GM12878 (cell line): ENCODE results near the gene MYOM3. TPM values are rescaled to one million over a fixed set of nuclear protein-coding genes. Genes with fewer than 3 reads are reported as not detected.

Source experiments
- ATAC-seq: fragments of 200-7000 bp; cut with Tn5 transposase; 3 replicates; pipeline ENCODE4 v1.9.1; 2020; ENCODE audit warnings: mild to moderate bottlenecking, moderate library complexity
- BruUV-seq: library from RNA; stranded (reverse); fragments of 400-500 nt; replicated peaks from 2 replicates; lab custom pipeline; 2021; lab: Mats Ljungman, UMichigan
- CTCF ChIA-PET: fragments of 300-600 bp; sonication (Branson Sonifier 250); formaldehyde crosslinking; extraction: SDS; loops from one replicate; lab custom pipeline; 2021; ENCODE audit warnings: inconsistent platforms; lab: Yijun Ruan, JAX
- POLR2A ChIA-PET: fragments of 350-600 bp; formaldehyde crosslinking; extraction: SDS; loops from one replicate; lab custom pipeline; 2021; ENCODE audit warnings: inconsistent platforms; lab: Charles Lee
- RAD21 ChIA-PET: fragments of 300-600 bp; sonication (Branson Sonifier 250); formaldehyde crosslinking; loops from one replicate; lab custom pipeline; 2023; ENCODE audit warnings: antibody characterized with exemption; ENCODE audit not compliant: unreplicated experiment; lab: Charles Lee
- SMC1A ChIA-PET: fragments of 300-600 bp; sonication (Branson Sonifier 250); formaldehyde crosslinking; loops from one replicate; lab custom pipeline; 2023; ENCODE audit not compliant: unreplicated experiment, uncharacterized antibody; lab: Charles Lee
- DNase-seq: peaks from one replicate; pipeline ENCODE4 v3.0.0-alpha.2; 2011; ENCODE audit warnings: low read depth, low spot score
- FAIRE-seq: peaks from 3 replicates; lab custom pipeline; 2011; peaks lifted over from hg19 to GRCh38; lab: Jason Lieb, UNC
- H2AFZ ChIP-seq: 2 replicates; pipeline ENCODE4 v1.6.0; 2011; ENCODE audit warnings: low read depth, low read length, control low read depth; ENCODE audit not compliant: control insufficient read depth
- H3K27ac ChIP-seq: 2 replicates; pipeline ENCODE4 v1.5.1; 2011; ENCODE audit warnings: control low read depth; ENCODE audit not compliant: control insufficient read depth, insufficient read depth
- H3K27me3 ChIP-seq, 2 experiments: replicated peaks in 1 of 2; 2 replicates each; pipeline versions ENCODE4 v1.6.0 to v1.6.1; 2011; ENCODE audit warnings: low read length in 1 of 2; ENCODE audit not compliant: control insufficient read depth in 2 of 2, insufficient read depth in 2 of 2
- H3K36me3 ChIP-seq, 2 experiments: 2 replicates each; pipeline ENCODE4 v1.5.1; 2011; ENCODE audit warnings: low read length in 1 of 2; ENCODE audit not compliant: control insufficient read depth in 2 of 2, insufficient read depth in 2 of 2
- H3K4me1 ChIP-seq: 2 replicates; pipeline ENCODE4 v1.6.1; 2011; ENCODE audit warnings: mild to moderate bottlenecking, low read length, moderate library complexity, mixed read lengths; ENCODE audit not compliant: control insufficient read depth, insufficient read depth
- H3K4me2 ChIP-seq: 2 replicates; pipeline ENCODE4 v1.6.0; 2011; ENCODE audit warnings: control low read depth; ENCODE audit not compliant: control insufficient read depth, insufficient read depth
- H3K4me3 ChIP-seq: fragments of 200-600 bp; sonication (generic); 2 replicates; pipeline ENCODE4 v1.5.1; 2016
- H3K79me2 ChIP-seq: 2 replicates; pipeline ENCODE4 v1.6.0; 2011; ENCODE audit warnings: low read length; ENCODE audit not compliant: control insufficient read depth, insufficient read depth
- H3K9ac ChIP-seq: 2 replicates; pipeline ENCODE4 v1.8.0; 2011; ENCODE audit warnings: low read length, control low read depth, mixed read lengths; ENCODE audit not compliant: control insufficient read depth, insufficient read depth
- H3K9me3 ChIP-seq: replicated peaks from 3 replicates; pipeline ENCODE4 v1.5.1; 2011; ENCODE audit warnings: mild to moderate bottlenecking, low read length; ENCODE audit not compliant: control insufficient read depth, insufficient read depth
- H4K20me1 ChIP-seq: 2 replicates; pipeline ENCODE4 v1.6.0; 2011; ENCODE audit not compliant: control insufficient read depth, insufficient read depth
- E2F8 ChIP-seq: fragments of 450-650 bp; IDR thresholded peaks from 2 replicates; pipeline ENCODE4 v1.6.1; 2018; ENCODE audit warnings: mild to moderate bottlenecking, low read depth, moderate library complexity; ENCODE audit not compliant: partially characterized antibody
- HDAC6 ChIP-seq: fragments of 200-600 bp; sonication (generic); IDR thresholded peaks from one replicate; pipeline ENCODE4 v1.8.0; 2017; ENCODE audit warnings: antibody characterized with exemption; ENCODE audit not compliant: unreplicated experiment
- IKZF2 ChIP-seq, 2 experiments: fragments of 450-650 bp; IDR thresholded peaks; 2 replicates each; pipeline ENCODE4 v1.6.1; 2017; ENCODE audit warnings: mild to moderate bottlenecking in 2 of 2, moderate library complexity in 2 of 2
- KLF5 ChIP-seq: fragments of 450-650 bp; IDR thresholded peaks from 2 replicates; pipeline ENCODE4 v1.6.1; 2014; ENCODE audit warnings: mild to moderate bottlenecking; ENCODE audit not compliant: partially characterized antibody
- LARP7 ChIP-seq: fragments of 450-650 bp; IDR thresholded peaks from 2 replicates; pipeline ENCODE4 v1.6.1; 2017; ENCODE audit warnings: mild to moderate bottlenecking
- MYB ChIP-seq: fragments of 150-350 bp; IDR thresholded peaks from 2 replicates; pipeline ENCODE4 v1.6.1; 2014; ENCODE audit warnings: mild to moderate bottlenecking, low read depth, low read length, borderline replicate concordance
- PAX8 ChIP-seq: fragments of 450-650 bp; IDR thresholded peaks from 2 replicates; pipeline ENCODE4 v1.6.1; 2017; ENCODE audit warnings: mild to moderate bottlenecking, moderate library complexity
- POLR2AphosphoS5 ChIP-seq: IDR thresholded peaks from 2 replicates; pipeline ENCODE4 v1.6.1; 2011; ENCODE audit warnings: mild to moderate bottlenecking, low read length, inconsistent platforms
- RCOR1 ChIP-seq: conservative IDR thresholded peaks from 2 replicates; pipeline ENCODE4 v1.6.1; 2012; ENCODE audit warnings: low read depth, low read length, improper control_type of control experiment
- RELA ChIP-seq: fragments of 450-650 bp; IDR thresholded peaks from 2 replicates; pipeline ENCODE4 v1.8.0; 2014; ENCODE audit warnings: borderline replicate concordance; ENCODE audit not compliant: partially characterized antibody
- SUZ12 ChIP-seq: fragments of 200-600 bp; sonication (generic); IDR thresholded peaks from one replicate; pipeline ENCODE4 v1.6.1; 2018; ENCODE audit warnings: antibody characterized with exemption, mild to moderate bottlenecking; ENCODE audit not compliant: unreplicated experiment
- TARDBP ChIP-seq: IDR thresholded peaks from 2 replicates; pipeline ENCODE4 v1.6.1; 2016; ENCODE audit warnings: borderline replicate concordance
- ZBED1 ChIP-seq: IDR thresholded peaks from 2 replicates; pipeline ENCODE4 v1.6.1; 2016; ENCODE audit warnings: borderline replicate concordance
- ZNF207 ChIP-seq: fragments of 450-650 bp; IDR thresholded peaks from 2 replicates; pipeline ENCODE4 v1.6.1; 2014; ENCODE audit warnings: antibody characterized with exemption, mild to moderate bottlenecking, borderline replicate concordance
- WGBS: methylation state at CpG from one replicate; pipeline ENCODE4 v1.1.6; 2016; ENCODE audit warnings: low lambda C conversion rate; ENCODE audit not compliant: insufficient replicate concordance, insufficient coverage; ENCODE audit errors: missing lambda C conversion rate; 5-methylcytosine and 5-hydroxymethylcytosine counted together
- in situ Hi-C: fragments of 300-500 bp; cut with MboI; formaldehyde crosslinking; loops from 9 replicates; pipeline ENCODE4 v1.14.3; 2018; ENCODE audit warnings: mixed read lengths
- intact Hi-C: fragments of 100-400 bp; cut with micrococcal nuclease; formaldehyde crosslinking; loops from one replicate; pipeline ENCODE4 v1.14.2; 2022; ENCODE audit not compliant: unreplicated experiment
- polyA plus RNA-seq, 11 experiments: library from polyadenylated mRNA; depleted of rRNA in 4 of 11; unstranded in 6 of 11; stranded (reverse) in 5 of 11; fragments of >200 nt; fragmentation: Nextera tagmentation in 4 of 11; fragmentation: Illumina TruSeq in 1 of 11; extraction: Ambion mirVana in 4 of 11; extraction: Trizol in 1 of 11; gene quantifications; 1 replicate in 1 of 11; 2 replicates in 10 of 11; pipeline versions ENCODE4 v1.2.1 to v1.2.3, GENCODE V29; 2011 to 2016; ENCODE audit warnings: inconsistent platforms in 2 of 11, missing spikeins in 2 of 11, low read depth in 1 of 11
- total RNA-seq, 4 experiments: library from RNA; depleted of rRNA in 3 of 4; stranded (reverse); fragments of >200 nt in 3 of 4; fragmentation: Illumina TruSeq in 1 of 4; extraction: Trizol in 1 of 4; gene quantifications; 2 replicates each; pipeline versions ENCODE4 v1.2.1 to v1.2.3, GENCODE V29; 2013 to 2021

The MYOM3 gene
- total and polyA plus RNA-seq, 10 of the 15 experiments (the other 5 are each of a cell fraction or from before 2014, with no cell fraction given) = 0.06 TPM; not detected in 9

GRCh38 chr1:24136956-24137539 is 25.1 kb upstream of the MYOM3 start:
- no peak overlapping the region for H3K27ac ChIP-seq
- 51% methylated on average over 13 of the region's 15 CpGs for WGBS
- ATAC-seq = no peak

More at GRCh38 chr1:24136956-24137539, 25.1 kb upstream of the MYOM3 start:
- ChIA-PET CTCF (interaction anchor here (1.6 kb wide), 1 partner anchor 13 kb away, joined by 6 read pairs; no protein-coding TSS in a partner anchor), POLR2A (interaction anchor here (0.5 kb wide), 1 partner anchor 10 kb away, joined by 3 read pairs; no protein-coding TSS in a partner anchor)
- intact Hi-C loops = no loop called here
- FAIRE-seq (no peak), DNase-seq (no peak)
- Histone ChIP-seq H3K4me3 (no peak overlapping the region), H4K20me1 (no peaks in the 10 kb centered on the region), H3K4me2 (no peak overlapping the region), H3K4me1 (no peaks in the 10 kb centered on the region), H3K27me3 (peaks cover 0 to 3% of the 10 kb centered on the region in 2 experiments; a peak in 2 of 4 replicates), H2AFZ (no peak overlapping the region), H3K9me3 (peaks cover 3% of the 10 kb centered on the region; the same call in 1 of the 3 replicates), H3K79me2 (no peaks in the 10 kb centered on the region)
- no peak for TF ChIP-seq RELA
- TF ChIP-seq HDAC6 = no peak
- TF ChIP-seq KLF5 = no peak
- TF ChIP-seq E2F8 = no peak
- no peak for TF ChIP-seq SUZ12
- TF ChIP-seq LARP7 = no peak
- no peak for TF ChIP-seq IKZF2 (IDR thresholded peaks at IDR 0.05)
- TF ChIP-seq RCOR1 = no peak
- TF ChIP-seq TARDBP = no peak
- TF ChIP-seq POLR2AphosphoS5 = no peak
- no peak for TF ChIP-seq PAX8
- no peak for TF ChIP-seq MYB
- no peak for TF ChIP-seq ZBED1
- TF ChIP-seq ZNF207 = no peak
- TF ChIP-seq, all 136 proteins: peak for 0
- Histone ChIP-seq H3K36me3 (no peaks in the 10 kb centered on the region), H3K9ac (no peak overlapping the region)
- in situ Hi-C loops = no loop called here
- no TSS peak for BruUV-seq
- SMC1A ChIA-PET = no interaction called here
- RAD21 ChIA-PET = no interaction called here
